GM12891 (cell line): Measurements from ENCODE around the gene BOK.

Experiments
- DNase-seq: peaks from one replicate; pipeline ENCODE4 v3.0.0; 2011; ENCODE audit warnings: low spot score; ENCODE audit not compliant: insufficient read length
- FAIRE-seq: peaks from 2 replicates; lab custom pipeline; 2011; peaks lifted over from hg19 to GRCh38; lab: Jason Lieb, UNC
- PAX5 ChIP-seq: IDR thresholded peaks from 2 replicates; pipeline ENCODE4 v1.6.1; 2011; ENCODE audit warnings: low read length, moderate library complexity, mild to moderate bottlenecking; ENCODE audit not compliant: insufficient read depth, severe bottlenecking
- POLR2A ChIP-seq: IDR thresholded peaks from 2 replicates; pipeline ENCODE4 v1.6.1; 2011; ENCODE audit warnings: low read depth, low read length, control low read depth
- POLR2AphosphoS5 ChIP-seq: IDR thresholded peaks from 2 replicates; pipeline ENCODE4 v1.6.1; 2011; ENCODE audit warnings: low read depth, low read length, control low read depth
- POU2F2 ChIP-seq: IDR thresholded peaks from 2 replicates; pipeline ENCODE4 v1.6.1; 2011; ENCODE audit warnings: low read depth, mild to moderate bottlenecking, control low read depth, low read length, moderate library complexity
- SPI1 ChIP-seq: IDR thresholded peaks from 2 replicates; pipeline ENCODE4 v1.6.1; 2011; ENCODE audit warnings: low read depth, low read length, control low read depth
- TAF1 ChIP-seq: IDR thresholded peaks from 2 replicates; pipeline ENCODE4 v1.6.1; 2011; ENCODE audit warnings: low read depth, low read length, control low read depth

The BOK gene

GRCh38 chr2:241530571-241530970 is 28.0 kb upstream of the BOK start:
- no peak for DNase-seq
- TF ChIP-seq POLR2AphosphoS5 (no peak), PAX5 (no peak), POU2F2 (no peak), TAF1 (no peak), POLR2A (no peak), SPI1 (no peak)
- no peak for FAIRE-seq

GRCh38 chr2:241531161-241531722 is 27.3 kb upstream of the BOK start:
- TF ChIP-seq POLR2A (no peak), TAF1 (no peak), SPI1 (no peak), POLR2AphosphoS5 (no peak), POU2F2 (no peak), PAX5 (no peak)

GRCh38 chr2:241532168-241532567 is 26.4 kb upstream of the BOK start:
- DNase-seq (no peak), FAIRE-seq (no peak)
- TF ChIP-seq POLR2AphosphoS5 (no peak), PAX5 (no peak), TAF1 (no peak), POU2F2 (no peak), SPI1 (no peak)

More at GRCh38 chr2:241531161-241531722, 27.3 kb upstream of the BOK start:
- DNase-seq (no peak), FAIRE-seq (no peak)

- no peak for TF ChIP-seq PAX5
- TF ChIP-seq SPI1: no peak
- no peak for TF ChIP-seq POLR2A
- TF ChIP-seq POU2F2: no peak
- no peak for TF ChIP-seq TAF1
- no peak for TF ChIP-seq POLR2AphosphoS5
- FAIRE-seq: no peak
- no peak for DNase-seq
These were observed 25.6 kb upstream of the BOK start for GRCh38 chr2:241532733-241533601.

GRCh38 chr2:241534293-241534692 is 24.3 kb upstream of the BOK start:
- TF ChIP-seq POLR2A (no peak), TAF1 (no peak), POU2F2 (no peak), SPI1 (no peak), PAX5 (no peak), POLR2AphosphoS5 (no peak)

GRCh38 chr2:241534701-241535375 is 23.7 kb upstream of the BOK start:
- DNase-seq: no peak
- no peak for TF ChIP-seq TAF1
- TF ChIP-seq SPI1: no peak
- no peak for TF ChIP-seq POU2F2
- no peak for TF ChIP-seq POLR2AphosphoS5
- TF ChIP-seq PAX5: no peak
- no peak for TF ChIP-seq POLR2A
- FAIRE-seq: no peak

More at GRCh38 chr2:241534293-241534692, 24.3 kb upstream of the BOK start:
- DNase-seq: no peak
- no peak for FAIRE-seq

- TF ChIP-seq POU2F2 (no peak), POLR2AphosphoS5 (no peak), POLR2A (no peak), TAF1 (no peak), SPI1 (no peak), PAX5 (no peak)
- DNase-seq (no peak), FAIRE-seq (no peak)
These were observed 22.5 kb upstream of the BOK start for GRCh38 chr2:241535871-241536655.

- TF ChIP-seq POU2F2 (no peak), SPI1 (no peak), PAX5 (no peak), POLR2AphosphoS5 (no peak), POLR2A (no peak), TAF1 (no peak)
- DNase-seq (no peak), FAIRE-seq (no peak)
These were observed 19.5 kb upstream of the BOK start for GRCh38 chr2:241538838-241539615.

GRCh38 chr2:241539616-241540374 is 18.8 kb upstream of the BOK start:
- TF ChIP-seq POLR2A (no peak), POU2F2 (no peak), TAF1 (no peak), SPI1 (no peak), PAX5 (no peak), POLR2AphosphoS5 (no peak)
- no peak for DNase-seq
- no peak for FAIRE-seq
